VCaP (cell line): ENCODE results near the gene CNPY2.

ENCODE experiments used
- H3K27ac ChIP-seq: fragments of 450-650 bp; 2 replicates; pipeline ENCODE4 v1.5.1; 2017
- TF ChIP-seq, protein P1 (sequence below): fragments of 450-650 bp; conservative IDR thresholded peaks from 2 replicates; pipeline ENCODE4 v1.5.1; 2017; ENCODE audit warnings: mild to moderate bottlenecking, moderate library complexity

CNPY2 gene

DNA sequence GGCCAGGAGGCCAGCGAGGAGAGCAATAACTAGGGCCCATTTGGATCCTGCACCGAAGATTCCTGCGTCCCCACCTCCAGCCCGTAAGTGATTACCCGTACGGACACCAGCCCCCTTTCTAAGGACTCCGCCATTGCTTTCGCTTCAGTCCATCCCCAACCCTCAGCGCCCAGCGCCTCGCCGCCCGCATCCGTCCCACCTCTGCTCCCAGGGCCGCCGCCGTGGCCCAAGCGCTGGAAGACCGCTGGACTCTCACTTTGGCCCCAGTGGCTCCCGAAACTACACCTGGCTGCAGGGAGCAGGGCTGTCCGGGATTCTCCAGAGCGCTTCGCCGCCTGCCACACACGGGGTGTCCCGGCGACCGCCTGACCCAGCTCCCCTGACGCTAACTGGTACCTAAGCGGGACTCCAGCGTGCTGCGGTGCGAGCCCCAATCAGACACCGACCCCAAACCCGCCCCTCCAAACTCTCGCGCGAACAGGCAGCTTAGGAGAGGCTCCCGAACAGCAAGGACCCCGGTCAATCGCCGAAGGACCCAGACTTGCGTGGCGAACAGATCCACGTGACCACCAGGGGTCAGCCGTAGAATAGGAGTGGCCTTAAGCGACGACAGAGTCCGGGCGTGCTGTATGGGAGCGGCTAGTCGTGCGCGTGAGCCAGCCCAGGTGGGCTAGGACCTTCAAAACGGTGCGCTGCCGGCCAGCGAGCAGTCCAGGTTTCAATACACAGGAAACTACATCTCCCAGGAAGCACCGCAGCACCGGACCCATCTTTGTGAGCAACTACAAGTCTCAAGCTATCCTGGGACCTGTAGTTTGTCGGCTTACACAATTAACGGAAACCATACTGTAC is at the start of gene CNPY2:
TSS of gene CNPY2 (minus strand) at position 367 of the 852 bp plus-strand sequence. CDS start 771 bp downstream, outside the sequence.
- H3K27ac ChIP-seq: peak within 1 kb of the TSS; percentile 99
- TF ChIP-seq, protein P1, sequence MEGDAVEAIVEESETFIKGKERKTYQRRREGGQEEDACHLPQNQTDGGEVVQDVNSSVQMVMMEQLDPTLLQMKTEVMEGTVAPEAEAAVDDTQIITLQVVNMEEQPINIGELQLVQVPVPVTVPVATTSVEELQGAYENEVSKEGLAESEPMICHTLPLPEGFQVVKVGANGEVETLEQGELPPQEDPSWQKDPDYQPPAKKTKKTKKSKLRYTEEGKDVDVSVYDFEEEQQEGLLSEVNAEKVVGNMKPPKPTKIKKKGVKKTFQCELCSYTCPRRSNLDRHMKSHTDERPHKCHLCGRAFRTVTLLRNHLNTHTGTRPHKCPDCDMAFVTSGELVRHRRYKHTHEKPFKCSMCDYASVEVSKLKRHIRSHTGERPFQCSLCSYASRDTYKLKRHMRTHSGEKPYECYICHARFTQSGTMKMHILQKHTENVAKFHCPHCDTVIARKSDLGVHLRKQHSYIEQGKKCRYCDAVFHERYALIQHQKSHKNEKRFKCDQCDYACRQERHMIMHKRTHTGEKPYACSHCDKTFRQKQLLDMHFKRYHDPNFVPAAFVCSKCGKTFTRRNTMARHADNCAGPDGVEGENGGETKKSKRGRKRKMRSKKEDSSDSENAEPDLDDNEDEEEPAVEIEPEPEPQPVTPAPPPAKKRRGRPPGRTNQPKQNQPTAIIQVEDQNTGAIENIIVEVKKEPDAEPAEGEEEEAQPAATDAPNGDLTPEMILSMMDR: peak; percentile 40

DNA sequence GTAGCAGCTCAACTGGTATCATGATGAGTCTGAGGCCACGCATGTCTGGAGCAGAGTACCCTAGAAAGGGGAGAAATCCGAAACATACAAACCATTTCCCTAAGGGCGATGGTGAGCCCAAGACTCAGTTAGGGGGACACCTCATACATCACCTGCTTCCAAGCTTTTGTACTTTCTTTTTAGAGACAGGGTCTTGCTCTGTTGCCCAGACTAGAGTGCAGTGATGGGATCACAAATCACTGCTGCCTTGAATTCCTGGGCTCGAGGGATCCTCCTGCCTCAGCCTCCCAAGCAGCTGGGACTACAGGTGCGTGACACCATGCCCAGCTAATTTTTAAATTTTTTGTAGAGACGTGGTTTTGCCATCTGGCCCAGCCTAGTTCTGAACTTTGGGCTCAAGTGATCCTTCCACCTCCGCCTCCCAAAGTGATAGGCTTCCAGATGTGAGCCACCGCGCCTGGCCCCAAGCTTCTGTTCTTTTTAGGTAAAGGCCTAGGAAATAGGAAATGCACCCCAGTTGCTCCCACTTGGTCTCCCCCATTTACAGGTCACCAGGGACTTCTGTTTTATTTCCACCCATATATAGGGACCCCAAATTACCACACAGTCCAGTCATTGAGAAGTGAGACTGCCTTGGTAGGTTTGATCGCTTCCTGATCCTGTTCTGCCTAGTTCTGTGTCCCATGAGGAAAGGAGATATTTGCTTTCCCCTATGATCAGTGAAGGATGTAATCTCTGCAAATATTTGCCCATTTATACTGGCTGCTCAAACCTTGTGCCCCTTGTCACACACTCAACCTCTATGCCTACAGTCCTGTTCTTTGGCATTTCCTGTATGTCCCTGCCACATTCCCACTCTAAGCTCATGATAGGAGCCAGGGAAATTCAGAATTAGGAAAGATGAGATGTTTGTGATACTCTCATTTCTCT is 46.6 kb upstream of the CNPY2 start, which contains the start of gene APOF:
TSS of gene APOF (minus strand) at position 728 of the 930 bp plus-strand sequence. CDS start at position 616, 112 bp downstream.
- H3K27ac ChIP-seq: peak within 1 kb of the TSS; percentile 93
- TF ChIP-seq, protein P1: no peak

- H3K27ac ChIP-seq: peak overlapping the region; percentile 93
- TF ChIP-seq, protein P1: no peak
These were observed 45.8 kb upstream of the CNPY2 start for GRCh38 chr12:56361487-56362129.

DNA sequence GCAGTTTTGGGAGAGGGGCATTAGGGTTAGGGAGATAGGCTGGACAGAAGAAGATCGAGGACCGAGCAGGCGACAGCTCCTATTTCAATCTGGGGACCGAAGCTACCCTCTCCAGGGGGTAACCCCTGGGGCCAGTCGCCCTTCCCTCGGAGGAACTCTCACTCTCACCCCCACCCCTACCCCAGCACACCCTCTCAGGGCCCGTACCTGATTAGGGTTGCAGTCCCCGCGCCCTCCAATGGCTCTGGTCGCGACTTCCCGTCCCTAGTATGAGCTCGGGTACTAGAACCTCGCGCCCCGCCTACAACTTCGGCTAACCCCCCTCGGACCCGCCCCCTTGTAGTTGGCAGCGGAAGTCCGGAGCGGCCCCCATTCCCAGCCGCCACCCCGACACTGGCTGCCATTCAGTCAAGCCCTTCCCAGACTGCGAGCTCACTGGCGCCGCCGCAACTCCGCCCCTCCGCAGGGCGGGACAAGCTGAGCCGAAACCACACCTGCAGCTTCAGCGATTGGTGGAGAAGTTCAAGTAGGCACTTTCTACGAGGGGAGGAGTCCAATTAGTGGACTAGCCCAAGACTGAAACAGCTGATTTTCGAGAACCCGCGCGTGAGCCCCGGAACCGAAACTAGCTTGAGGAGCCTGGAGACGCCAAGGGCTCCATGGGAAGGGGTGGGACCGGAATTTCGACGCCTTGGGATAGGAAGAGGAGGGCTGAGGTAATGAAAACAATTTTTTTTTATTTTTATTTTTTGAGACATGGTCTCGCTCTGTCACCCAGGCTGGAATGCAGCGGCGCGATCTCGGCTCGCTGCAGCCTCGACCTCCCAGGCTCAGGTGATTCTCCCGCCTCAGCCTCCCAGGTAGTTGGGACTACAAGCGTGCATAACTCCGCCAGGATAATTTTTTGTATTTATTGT is 44.3 kb upstream of the CNPY2 start, which contains the start of gene STAT2:
TSS of gene STAT2 (minus strand) at position 257 of the 917 bp plus-strand sequence. CDS start 3,536 bp downstream, outside the sequence.
- H3K27ac ChIP-seq: peak within 1 kb of the TSS; percentile 93
- TF ChIP-seq, protein P1: no peak

DNA sequence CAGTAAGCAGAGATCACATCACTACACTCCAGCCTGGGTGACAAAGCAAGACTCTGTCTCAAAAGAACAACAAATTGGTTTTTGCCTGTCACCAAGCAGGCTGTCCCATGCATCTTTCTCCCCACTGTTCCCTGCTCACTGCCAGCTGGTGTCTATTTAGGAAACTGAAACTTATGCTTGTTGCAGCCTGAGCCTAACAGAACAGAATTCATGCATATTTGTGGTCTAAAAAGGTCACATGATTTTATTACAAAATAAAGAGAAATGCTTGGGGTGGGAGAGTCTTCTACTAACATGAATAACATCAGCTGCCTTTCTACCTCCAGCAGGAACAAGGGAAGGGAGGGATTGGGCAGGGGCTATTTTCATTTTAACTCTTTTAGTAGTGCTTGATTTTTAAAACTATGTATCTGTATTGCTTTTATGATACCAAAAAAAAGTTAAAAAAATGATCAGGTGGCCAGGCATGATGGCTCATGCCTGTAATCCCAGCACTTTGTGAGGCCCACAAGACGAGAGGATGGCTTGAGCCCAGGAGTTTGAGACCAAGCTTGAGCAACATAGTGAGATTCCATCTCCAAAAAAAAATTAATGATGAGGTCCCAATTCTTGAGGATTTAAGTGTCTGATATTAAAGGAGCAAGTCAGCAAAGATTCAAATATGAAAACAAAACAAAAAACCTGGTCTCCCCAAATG is 43.2 kb upstream of the CNPY2 start:
- H3K27ac ChIP-seq: peak overlapping the region; percentile 93

More for the DNA sequence above, 43.2 kb upstream of the CNPY2 start:
- TF ChIP-seq, protein P1: no peak
